GM23338 (cell line): ENCODE measurements around the gene ERBB4. TPM values are rescaled to one million over a fixed set of nuclear protein-coding genes. Genes with fewer than 3 reads are reported as not detected.

Experiments used
- ATAC-seq: fragments of 200-7000 bp; cut with Tn5 transposase; 3 replicates; pipeline ENCODE4 v1.9.1; 2020
- DNase-seq: peaks from one replicate; pipeline ENCODE4 v3.0.0-alpha.2; 2015; ENCODE audit warnings: low spot score
- H2AFZ ChIP-seq: fragments of 200-600 bp; sonication (generic); 2 replicates; pipeline ENCODE4 v1.8.0; 2016; ENCODE audit warnings: antibody characterized with exemption, mild to moderate bottlenecking, moderate library complexity
- H3F3A ChIP-seq: fragments of 200-600 bp; sonication (generic); replicated peaks from 2 replicates; pipeline ENCODE4 v1.8.0; 2017; ENCODE audit warnings: antibody characterized with exemption, mixed run types, low read depth
- H3K27ac ChIP-seq: fragments of 200-600 bp; sonication (generic); 2 replicates; pipeline ENCODE4 v1.6.1; 2016; ENCODE audit warnings: low read depth
- H3K27me3 ChIP-seq: fragments of 200-600 bp; sonication (generic); 2 replicates; pipeline ENCODE4 v1.8.0; 2016; ENCODE audit warnings: mild to moderate bottlenecking, mixed run types, moderate library complexity; ENCODE audit not compliant: insufficient read depth
- H3K36me3 ChIP-seq: fragments of 200-600 bp; sonication (generic); 2 replicates; pipeline ENCODE4 v1.8.0; 2016; ENCODE audit warnings: mild to moderate bottlenecking; ENCODE audit not compliant: insufficient read depth
- H3K4me1 ChIP-seq: fragments of 200-600 bp; sonication (generic); 2 replicates; pipeline ENCODE4 v1.8.0; 2016; ENCODE audit warnings: mild to moderate bottlenecking, moderate library complexity; ENCODE audit not compliant: insufficient read depth
- H3K4me2 ChIP-seq: fragments of 200-600 bp; sonication (generic); 2 replicates; pipeline ENCODE4 v1.7.1; 2017; ENCODE audit warnings: mixed run types
- H3K4me3 ChIP-seq: fragments of 200-600 bp; sonication (generic); 2 replicates; pipeline ENCODE4 v1.6.1; 2016; ENCODE audit warnings: mixed run types
- H3K79me2 ChIP-seq: fragments of 200-600 bp; sonication (generic); replicated peaks from 2 replicates; pipeline ENCODE4 v1.8.0; 2017; ENCODE audit warnings: mild to moderate bottlenecking; ENCODE audit not compliant: insufficient read depth
- H3K9me2 ChIP-seq: fragments of 200-600 bp; sonication (generic); 2 replicates; pipeline ENCODE4 v1.8.0; 2017; ENCODE audit not compliant: insufficient read depth
- H4K20me1 ChIP-seq: fragments of 200-600 bp; sonication (generic); replicated peaks from 2 replicates; pipeline ENCODE4 v1.8.0; 2017; ENCODE audit warnings: mild to moderate bottlenecking; ENCODE audit not compliant: insufficient read depth
- H3K27ac Mint-ChIP-seq: 2 replicates; pipeline ENCODE4 v1.8.0; 2020; ENCODE audit warnings: inconsistent platforms, mild to moderate bottlenecking, moderate library complexity, mixed read lengths
- H3K27me3 Mint-ChIP-seq: 3 replicates; pipeline ENCODE4 v1.8.0; 2022; ENCODE audit warnings: low read depth, mild to moderate bottlenecking, moderate library complexity, mixed read lengths, inconsistent platforms; ENCODE audit not compliant: insufficient read depth, poor library complexity
- H3K36me3 Mint-ChIP-seq: 3 replicates; pipeline ENCODE4 v1.8.0; 2021; ENCODE audit warnings: low read depth, mild to moderate bottlenecking, inconsistent platforms, moderate library complexity, mixed read lengths
- H3K4me1 Mint-ChIP-seq: 3 replicates; pipeline ENCODE4 v1.8.0; 2020; ENCODE audit warnings: mild to moderate bottlenecking, inconsistent platforms, mixed read lengths
- H3K4me3 Mint-ChIP-seq: 3 replicates; pipeline ENCODE4 v1.8.0; 2021; ENCODE audit warnings: moderate library complexity, mild to moderate bottlenecking, inconsistent platforms, mixed read lengths
- H3K9me3 Mint-ChIP-seq: 3 replicates; pipeline ENCODE4 v1.8.0; 2020; ENCODE audit warnings: moderate library complexity, mild to moderate bottlenecking, inconsistent platforms, mixed read lengths
- CREB1 ChIP-seq: fragments of 250-450 bp; sonication (Bioruptor Pico); IDR thresholded peaks from 2 replicates; pipeline ENCODE4 v1.5.0; 2020; ENCODE audit warnings: low read depth, mild to moderate bottlenecking, moderate library complexity
- EZH2 ChIP-seq: fragments of 200-600 bp; sonication (generic); IDR thresholded peaks from one replicate; pipeline ENCODE4 v1.8.0; 2017; ENCODE audit warnings: antibody characterized with exemption, mild to moderate bottlenecking, low read depth; ENCODE audit not compliant: unreplicated experiment
- EZH2phosphoT487 ChIP-seq: fragments of 200-600 bp; sonication (generic); IDR thresholded peaks from one replicate; pipeline ENCODE4 v1.8.1; 2018; ENCODE audit warnings: antibody characterized with exemption; ENCODE audit not compliant: unreplicated experiment
- JUNB ChIP-seq: IDR thresholded peaks from one replicate; pipeline ENCODE4 v1.6.1; 2016; ENCODE audit warnings: antibody characterized with exemption; ENCODE audit not compliant: unreplicated experiment
- NANOG ChIP-seq: IDR thresholded peaks from 2 replicates; pipeline ENCODE4 v1.6.1; 2016; ENCODE audit warnings: antibody characterized with exemption, borderline replicate concordance
- POLR2AphosphoS5 ChIP-seq: IDR thresholded peaks from 2 replicates; pipeline ENCODE4 v1.6.1; 2016; ENCODE audit warnings: antibody characterized with exemption, low read depth
- STAT1 ChIP-seq: IDR thresholded peaks from one replicate; pipeline ENCODE4 v1.6.1; 2016; ENCODE audit warnings: antibody characterized with exemption; ENCODE audit not compliant: unreplicated experiment
- ZNF114 ChIP-seq: fragments of 250-450 bp; sonication (Bioruptor Pico); IDR thresholded peaks from 2 replicates; pipeline ENCODE4 v1.5.0; 2020; ENCODE audit warnings: mild to moderate bottlenecking, moderate library complexity
- polyA plus RNA-seq: library from polyadenylated mRNA; unstranded; fragments of >200 nt; fragmentation: Nextera tagmentation; extraction: Ambion mirVana; gene quantifications from 2 replicates; pipeline ENCODE4 v1.2.1, GENCODE V29; 2016
- total RNA-seq: library from RNA; depleted of rRNA; stranded (reverse); fragments of >200 nt; shearing (Covaris generic); gene quantifications from 2 replicates; pipeline ENCODE4 v1.2.3, GENCODE V29; 2014
- TF ChIP-seq, protein P1 (sequence below), 2 experiments: fragments of 200-600 bp in 1 of 2; sonication (generic) in 1 of 2; conservative IDR thresholded peaks; 2 replicates each; pipeline versions ENCODE4 v1.5.1 to v1.6.1; 2016 to 2017; ENCODE audit warnings: antibody characterized with exemption in 2 of 2, low read depth in 2 of 2, mild to moderate bottlenecking in 2 of 2, moderate library complexity in 1 of 2
- TF ChIP-seq, protein P2 (sequence below): IDR thresholded peaks from 2 replicates; pipeline ENCODE4 v1.6.1; 2016; ENCODE audit warnings: antibody characterized with exemption
- TF ChIP-seq, protein P3 (sequence below): IDR thresholded peaks from one replicate; pipeline ENCODE4 v1.6.1; 2018; ENCODE audit warnings: antibody characterized with exemption; ENCODE audit not compliant: unreplicated experiment
- TF ChIP-seq, protein P4 (sequence below): fragments of 250-450 bp; sonication (Bioruptor Pico); IDR thresholded peaks from 2 replicates; pipeline ENCODE4 v1.5.0; 2020; ENCODE audit warnings: mild to moderate bottlenecking, moderate library complexity

The ERBB4 gene
- total and polyA plus RNA-seq, 2 experiments from 2014 or later: 0.73 to 1.1 TPM

- TF ChIP-seq, protein P1, sequence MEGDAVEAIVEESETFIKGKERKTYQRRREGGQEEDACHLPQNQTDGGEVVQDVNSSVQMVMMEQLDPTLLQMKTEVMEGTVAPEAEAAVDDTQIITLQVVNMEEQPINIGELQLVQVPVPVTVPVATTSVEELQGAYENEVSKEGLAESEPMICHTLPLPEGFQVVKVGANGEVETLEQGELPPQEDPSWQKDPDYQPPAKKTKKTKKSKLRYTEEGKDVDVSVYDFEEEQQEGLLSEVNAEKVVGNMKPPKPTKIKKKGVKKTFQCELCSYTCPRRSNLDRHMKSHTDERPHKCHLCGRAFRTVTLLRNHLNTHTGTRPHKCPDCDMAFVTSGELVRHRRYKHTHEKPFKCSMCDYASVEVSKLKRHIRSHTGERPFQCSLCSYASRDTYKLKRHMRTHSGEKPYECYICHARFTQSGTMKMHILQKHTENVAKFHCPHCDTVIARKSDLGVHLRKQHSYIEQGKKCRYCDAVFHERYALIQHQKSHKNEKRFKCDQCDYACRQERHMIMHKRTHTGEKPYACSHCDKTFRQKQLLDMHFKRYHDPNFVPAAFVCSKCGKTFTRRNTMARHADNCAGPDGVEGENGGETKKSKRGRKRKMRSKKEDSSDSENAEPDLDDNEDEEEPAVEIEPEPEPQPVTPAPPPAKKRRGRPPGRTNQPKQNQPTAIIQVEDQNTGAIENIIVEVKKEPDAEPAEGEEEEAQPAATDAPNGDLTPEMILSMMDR (conservative IDR thresholded peaks at IDR 0.05; ENCODE audit: low read depth in 2 of 2): no peak
- TF ChIP-seq JUNB (no peak), EZH2phosphoT487 (no peak), EZH2 (no peak), ZNF114 (CRISPR knock-in tag) (no peak), CREB1 (CRISPR knock-in tag) (no peak), NANOG (no peak), POLR2AphosphoS5 (no peak)
- TF ChIP-seq, protein P2, sequence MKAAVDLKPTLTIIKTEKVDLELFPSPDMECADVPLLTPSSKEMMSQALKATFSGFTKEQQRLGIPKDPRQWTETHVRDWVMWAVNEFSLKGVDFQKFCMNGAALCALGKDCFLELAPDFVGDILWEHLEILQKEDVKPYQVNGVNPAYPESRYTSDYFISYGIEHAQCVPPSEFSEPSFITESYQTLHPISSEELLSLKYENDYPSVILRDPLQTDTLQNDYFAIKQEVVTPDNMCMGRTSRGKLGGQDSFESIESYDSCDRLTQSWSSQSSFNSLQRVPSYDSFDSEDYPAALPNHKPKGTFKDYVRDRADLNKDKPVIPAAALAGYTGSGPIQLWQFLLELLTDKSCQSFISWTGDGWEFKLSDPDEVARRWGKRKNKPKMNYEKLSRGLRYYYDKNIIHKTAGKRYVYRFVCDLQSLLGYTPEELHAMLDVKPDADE: no peak
- TF ChIP-seq, protein P3, sequence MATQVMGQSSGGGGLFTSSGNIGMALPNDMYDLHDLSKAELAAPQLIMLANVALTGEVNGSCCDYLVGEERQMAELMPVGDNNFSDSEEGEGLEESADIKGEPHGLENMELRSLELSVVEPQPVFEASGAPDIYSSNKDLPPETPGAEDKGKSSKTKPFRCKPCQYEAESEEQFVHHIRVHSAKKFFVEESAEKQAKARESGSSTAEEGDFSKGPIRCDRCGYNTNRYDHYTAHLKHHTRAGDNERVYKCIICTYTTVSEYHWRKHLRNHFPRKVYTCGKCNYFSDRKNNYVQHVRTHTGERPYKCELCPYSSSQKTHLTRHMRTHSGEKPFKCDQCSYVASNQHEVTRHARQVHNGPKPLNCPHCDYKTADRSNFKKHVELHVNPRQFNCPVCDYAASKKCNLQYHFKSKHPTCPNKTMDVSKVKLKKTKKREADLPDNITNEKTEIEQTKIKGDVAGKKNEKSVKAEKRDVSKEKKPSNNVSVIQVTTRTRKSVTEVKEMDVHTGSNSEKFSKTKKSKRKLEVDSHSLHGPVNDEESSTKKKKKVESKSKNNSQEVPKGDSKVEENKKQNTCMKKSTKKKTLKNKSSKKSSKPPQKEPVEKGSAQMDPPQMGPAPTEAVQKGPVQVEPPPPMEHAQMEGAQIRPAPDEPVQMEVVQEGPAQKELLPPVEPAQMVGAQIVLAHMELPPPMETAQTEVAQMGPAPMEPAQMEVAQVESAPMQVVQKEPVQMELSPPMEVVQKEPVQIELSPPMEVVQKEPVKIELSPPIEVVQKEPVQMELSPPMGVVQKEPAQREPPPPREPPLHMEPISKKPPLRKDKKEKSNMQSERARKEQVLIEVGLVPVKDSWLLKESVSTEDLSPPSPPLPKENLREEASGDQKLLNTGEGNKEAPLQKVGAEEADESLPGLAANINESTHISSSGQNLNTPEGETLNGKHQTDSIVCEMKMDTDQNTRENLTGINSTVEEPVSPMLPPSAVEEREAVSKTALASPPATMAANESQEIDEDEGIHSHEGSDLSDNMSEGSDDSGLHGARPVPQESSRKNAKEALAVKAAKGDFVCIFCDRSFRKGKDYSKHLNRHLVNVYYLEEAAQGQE: no peak
Observed at GRCh38 chr2:212157012-212157411, 381.6 kb downstream of the ERBB4 start (continued).

GRCh38 chr2:212156088-212156487, 382.5 kb downstream of the ERBB4 start:
- H3K79me2 ChIP-seq: no peaks in the 10 kb centered on the region
- H3K36me3 Mint-ChIP-seq: no peaks in the 10 kb centered on the region
- no peak overlapping the region for H3K27ac ChIP-seq
- no peak overlapping the region for H3K4me3 ChIP-seq
- no peaks in the 10 kb centered on the region for H3K36me3 ChIP-seq
- H3K4me2 ChIP-seq: no peak overlapping the region
- H3K4me3 Mint-ChIP-seq: no peak overlapping the region
- peaks cover 7% of the 10 kb centered on the region; the same call in 2 of the 3 replicates for H3K4me1 Mint-ChIP-seq
- H3K27me3 Mint-ChIP-seq: no peaks in the 10 kb centered on the region
- no peak overlapping the region for H3K27ac Mint-ChIP-seq
- no peak overlapping the region for H2AFZ ChIP-seq
- ATAC-seq (no peak), DNase-seq (no peak)
- H3F3A ChIP-seq: no peaks in the 10 kb centered on the region
- H3K4me1 ChIP-seq: no peaks in the 10 kb centered on the region
- H3K9me2 ChIP-seq: no peaks in the 10 kb centered on the region
- H3K27me3 ChIP-seq: no peaks in the 10 kb centered on the region
- no peaks in the 10 kb centered on the region for H3K9me3 Mint-ChIP-seq
- H4K20me1 ChIP-seq: no peaks in the 10 kb centered on the region
- TF ChIP-seq, protein P2: no peak
- TF ChIP-seq, protein P4, sequence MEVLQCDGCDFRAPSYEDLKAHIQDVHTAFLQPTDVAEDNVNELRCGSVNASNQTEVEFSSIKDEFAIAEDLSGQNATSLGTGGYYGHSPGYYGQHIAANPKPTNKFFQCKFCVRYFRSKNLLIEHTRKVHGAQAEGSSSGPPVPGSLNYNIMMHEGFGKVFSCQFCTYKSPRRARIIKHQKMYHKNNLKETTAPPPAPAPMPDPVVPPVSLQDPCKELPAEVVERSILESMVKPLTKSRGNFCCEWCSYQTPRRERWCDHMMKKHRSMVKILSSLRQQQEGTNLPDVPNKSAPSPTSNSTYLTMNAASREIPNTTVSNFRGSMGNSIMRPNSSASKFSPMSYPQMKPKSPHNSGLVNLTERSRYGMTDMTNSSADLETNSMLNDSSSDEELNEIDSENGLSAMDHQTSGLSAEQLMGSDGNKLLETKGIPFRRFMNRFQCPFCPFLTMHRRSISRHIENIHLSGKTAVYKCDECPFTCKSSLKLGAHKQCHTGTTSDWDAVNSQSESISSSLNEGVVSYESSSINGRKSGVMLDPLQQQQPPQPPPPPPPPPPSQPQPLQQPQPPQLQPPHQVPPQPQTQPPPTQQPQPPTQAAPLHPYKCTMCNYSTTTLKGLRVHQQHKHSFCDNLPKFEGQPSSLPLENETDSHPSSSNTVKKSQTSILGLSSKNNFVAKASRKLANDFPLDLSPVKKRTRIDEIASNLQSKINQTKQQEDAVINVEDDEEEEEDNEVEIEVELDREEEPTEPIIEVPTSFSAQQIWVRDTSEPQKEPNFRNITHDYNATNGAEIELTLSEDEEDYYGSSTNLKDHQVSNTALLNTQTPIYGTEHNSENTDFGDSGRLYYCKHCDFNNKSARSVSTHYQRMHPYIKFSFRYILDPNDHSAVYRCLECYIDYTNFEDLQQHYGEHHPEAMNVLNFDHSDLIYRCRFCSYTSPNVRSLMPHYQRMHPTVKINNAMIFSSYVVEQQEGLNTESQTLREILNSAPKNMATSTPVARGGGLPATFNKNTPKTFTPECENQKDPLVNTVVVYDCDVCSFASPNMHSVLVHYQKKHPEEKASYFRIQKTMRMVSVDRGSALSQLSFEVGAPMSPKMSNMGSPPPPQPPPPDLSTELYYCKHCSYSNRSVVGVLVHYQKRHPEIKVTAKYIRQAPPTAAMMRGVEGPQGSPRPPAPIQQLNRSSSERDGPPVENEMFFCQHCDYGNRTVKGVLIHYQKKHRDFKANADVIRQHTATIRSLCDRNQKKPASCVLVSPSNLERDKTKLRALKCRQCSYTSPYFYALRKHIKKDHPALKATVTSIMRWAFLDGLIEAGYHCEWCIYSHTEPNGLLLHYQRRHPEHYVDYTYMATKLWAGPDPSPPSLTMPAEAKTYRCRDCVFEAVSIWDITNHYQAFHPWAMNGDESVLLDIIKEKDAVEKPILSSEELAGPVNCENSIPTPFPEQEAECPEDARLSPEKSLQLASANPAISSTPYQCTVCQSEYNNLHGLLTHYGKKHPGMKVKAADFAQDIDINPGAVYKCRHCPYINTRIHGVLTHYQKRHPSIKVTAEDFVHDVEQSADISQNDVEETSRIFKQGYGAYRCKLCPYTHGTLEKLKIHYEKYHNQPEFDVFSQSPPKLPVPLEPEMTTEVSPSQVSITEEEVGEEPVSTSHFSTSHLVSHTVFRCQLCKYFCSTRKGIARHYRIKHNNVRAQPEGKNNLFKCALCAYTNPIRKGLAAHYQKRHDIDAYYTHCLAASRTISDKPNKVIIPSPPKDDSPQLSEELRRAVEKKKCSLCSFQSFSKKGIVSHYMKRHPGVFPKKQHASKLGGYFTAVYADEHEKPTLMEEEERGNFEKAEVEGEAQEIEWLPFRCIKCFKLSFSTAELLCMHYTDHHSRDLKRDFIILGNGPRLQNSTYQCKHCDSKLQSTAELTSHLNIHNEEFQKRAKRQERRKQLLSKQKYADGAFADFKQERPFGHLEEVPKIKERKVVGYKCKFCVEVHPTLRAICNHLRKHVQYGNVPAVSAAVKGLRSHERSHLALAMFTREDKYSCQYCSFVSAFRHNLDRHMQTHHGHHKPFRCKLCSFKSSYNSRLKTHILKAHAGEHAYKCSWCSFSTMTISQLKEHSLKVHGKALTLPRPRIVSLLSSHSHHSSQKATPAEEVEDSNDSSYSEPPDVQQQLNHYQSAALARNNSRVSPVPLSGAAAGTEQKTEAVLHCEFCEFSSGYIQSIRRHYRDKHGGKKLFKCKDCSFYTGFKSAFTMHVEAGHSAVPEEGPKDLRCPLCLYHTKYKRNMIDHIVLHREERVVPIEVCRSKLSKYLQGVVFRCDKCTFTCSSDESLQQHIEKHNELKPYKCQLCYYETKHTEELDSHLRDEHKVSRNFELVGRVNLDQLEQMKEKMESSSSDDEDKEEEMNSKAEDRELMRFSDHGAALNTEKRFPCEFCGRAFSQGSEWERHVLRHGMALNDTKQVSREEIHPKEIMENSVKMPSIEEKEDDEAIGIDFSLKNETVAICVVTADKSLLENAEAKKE (CRISPR knock-in tag): no peak
- TF ChIP-seq EZH2phosphoT487: no peak
- no peak for TF ChIP-seq EZH2
- TF ChIP-seq STAT1: no peak
- no peak for TF ChIP-seq NANOG
- no peak for TF ChIP-seq ZNF114 (CRISPR knock-in tag)
